ENCODE data around the gene SGK2.

SGK2 gene

GRCh38 chr20:43545837-43546578, 12.8 kb upstream of the SGK2 start:
- Histone ChIP-seq H3K4me3 (no peak overlapping the region), H3K9ac (no peak overlapping the region), H3K27me3 (no peaks in the 10 kb centered on the region), H3K27ac (no peak overlapping the region), H3K36me3 (peaks cover 0 to 6% (median 0%) of the 10 kb centered on the region in 11 experiments; a peak in 3 of 22 replicates), H3K9me3 (replicated peaks in 1 of 11) (peaks cover 0 to 11% (median 0%) of the 10 kb centered on the region in 11 experiments; a peak in 2 of 22 replicates), H4K20me1 (no peaks in the 10 kb centered on the region), H3K4me1 (0 out of 20 replicates have a peak, but pooled peaks cover 0 to 6% (median 0%) of the 10 kb centered on the region in 10 experiments), H3K4me2 (no peak overlapping the region)
- TF ChIP-seq Cebpa-rat (IDR thresholded peaks at IDR 0.05) = no peak

- Histone ChIP-seq H3K9ac (no peak overlapping the region), H3K27me3 (no peaks in the 10 kb centered on the region), H4K20me1 (no peaks in the 10 kb centered on the region), H3K4me2 (no peak overlapping the region), H3K4me3 (no peak overlapping the region), H3K9me3 (replicated peaks in 1 of 11) (peaks cover 0 to 11% (median 0%) of the 10 kb centered on the region in 11 experiments; a peak in 2 of 22 replicates), H3K4me1 (0 out of 20 replicates have a peak, but pooled peaks cover 0 to 6% (median 0%) of the 10 kb centered on the region in 10 experiments), H3K27ac (no peak overlapping the region), H3K36me3 (peaks cover 0 to 6% (median 0%) of the 10 kb centered on the region in 11 experiments; a peak in 1 of 22 replicates)
- TF ChIP-seq Cebpa-rat (IDR thresholded peaks at IDR 0.05) = no peak
Observed at GRCh38 chr20:43548273-43548880, 10.4 kb upstream of the SGK2 start.

GRCh38 chr20:43549416-43550065, 9.3 kb upstream of the SGK2 start:
- Histone ChIP-seq H3K9me3 (replicated peaks in 1 of 11) (peaks cover 0 to 11% (median 0%) of the 10 kb centered on the region in 11 experiments; a peak in 2 of 22 replicates), H3K36me3 (peaks cover 0 to 6% (median 0%) of the 10 kb centered on the region in 11 experiments; a peak in 1 of 22 replicates), H4K20me1 (no peaks in the 10 kb centered on the region), H3K27ac (no peak overlapping the region), H3K9ac (no peak overlapping the region), H3K4me2 (no peak overlapping the region; a peak in 1 of 22 replicates), H3K4me3 (no peak overlapping the region), H3K27me3 (no peaks in the 10 kb centered on the region), H3K4me1 (peaks cover 0 to 6% (median 0%) of the 10 kb centered on the region in 10 experiments; a peak in 1 of 20 replicates)
- no peak for TF ChIP-seq Cebpa-rat (IDR thresholded peaks at IDR 0.05)

- Histone ChIP-seq H3K4me1 (peaks cover 0 to 6% (median 0%) of the 10 kb centered on the region in 10 experiments; a peak in 1 of 20 replicates), H3K27ac (no peak overlapping the region), H3K36me3 (peaks cover 0 to 4% (median 0%) of the 10 kb centered on the region in 11 experiments; a peak in 1 of 22 replicates), H3K4me2 (no peak overlapping the region), H3K27me3 (no peaks in the 10 kb centered on the region), H4K20me1 (no peaks in the 10 kb centered on the region), H3K9me3 (replicated peaks in 1 of 11) (peaks cover 0 to 11% (median 0%) of the 10 kb centered on the region in 11 experiments; a peak in 2 of 22 replicates), H3K4me3 (no peak overlapping the region), H3K9ac (no peak overlapping the region)
- TF ChIP-seq Cebpa-rat (IDR thresholded peaks at IDR 0.05) = no peak
Observed at GRCh38 chr20:43550456-43550855, 8.4 kb upstream of the SGK2 start.

- H3K4me3 ChIP-seq = no peak overlapping the region
- no peaks in the 10 kb centered on the region for H3K36me3 ChIP-seq
- no peak overlapping the region for H3K9ac ChIP-seq
- H3K4me1 ChIP-seq = peaks cover 0 to 6% (median 0%) of the 10 kb centered on the region in 10 experiments; a peak in 1 of 20 replicates
- H3K4me2 ChIP-seq = no peak overlapping the region
- H3K27ac ChIP-seq = no peak overlapping the region
- TF ChIP-seq Cebpa-rat (IDR thresholded peaks at IDR 0.05) = no peak
- H4K20me1 ChIP-seq = no peaks in the 10 kb centered on the region
- no peaks in the 10 kb centered on the region for H3K9me3 ChIP-seq (replicated peaks in 1 of 11)
- no peaks in the 10 kb centered on the region for H3K27me3 ChIP-seq
Observed at GRCh38 chr20:43554369-43554768, 4.5 kb upstream of the SGK2 start.

- no peak overlapping the region for H3K9ac ChIP-seq
- H3K4me1 ChIP-seq = peaks cover 0 to under 1% (median 0%) of the 10 kb centered on the region in 10 experiments; a peak in 1 of 20 replicates
- H3K9me3 ChIP-seq (replicated peaks in 1 of 11) = no peaks in the 10 kb centered on the region
- no peak overlapping the region for H3K27ac ChIP-seq
- no peak for TF ChIP-seq Cebpa-rat (IDR thresholded peaks at IDR 0.05)
- no peak overlapping the region for H3K4me2 ChIP-seq
- no peaks in the 10 kb centered on the region for H3K27me3 ChIP-seq
- no peak overlapping the region for H3K4me3 ChIP-seq
- H4K20me1 ChIP-seq = no peaks in the 10 kb centered on the region
- no peaks in the 10 kb centered on the region for H3K36me3 ChIP-seq
Observed at GRCh38 chr20:43559147-43559987, 540 bp downstream of the SGK2 start.

- Histone ChIP-seq H3K9me3 (replicated peaks in 1 of 11) (no peaks in the 10 kb centered on the region), H3K9ac (no peak overlapping the region), H3K27ac (no peak overlapping the region), H3K27me3 (no peaks in the 10 kb centered on the region), H3K4me3 (no peak overlapping the region), H3K4me2 (no peak overlapping the region), H3K4me1 (no peaks in the 10 kb centered on the region), H4K20me1 (no peaks in the 10 kb centered on the region), H3K36me3 (no peaks in the 10 kb centered on the region)
- no peak for TF ChIP-seq Cebpa-rat (IDR thresholded peaks at IDR 0.05)
Observed at GRCh38 chr20:43560974-43561373, 2.1 kb downstream of the SGK2 start.

GRCh38 chr20:43563429-43563828, 4.6 kb downstream of the SGK2 start:
- no peak for TF ChIP-seq Cebpa-rat (IDR thresholded peaks at IDR 0.05)
- no peaks in the 10 kb centered on the region for H3K27me3 ChIP-seq
- H4K20me1 ChIP-seq = no peaks in the 10 kb centered on the region
- no peak overlapping the region for H3K4me3 ChIP-seq
- H3K4me2 ChIP-seq = no peak overlapping the region
- H3K4me1 ChIP-seq = peaks cover 0 to 8% (median 0%) of the 10 kb centered on the region in 10 experiments; a peak in 4 of 20 replicates
- no peak overlapping the region for H3K9ac ChIP-seq
- H3K27ac ChIP-seq = no peak overlapping the region
- H3K9me3 ChIP-seq (replicated peaks in 1 of 11) = no peaks in the 10 kb centered on the region
- no peaks in the 10 kb centered on the region for H3K36me3 ChIP-seq

All from BLaER1 treated with 17β-estradiol and CSF1 and Interleukin-3, amounts not matched to agents 10 nM and 100 nM (cell line).